Smooth muscle cell (in vitro differentiated cells): ENCODE measurements around the gene MYOCD. TPM values are rescaled to one million over a fixed set of nuclear protein-coding genes. Genes with fewer than 3 reads are reported as not detected.

ENCODE experiments used
- DNase-seq: peaks from one replicate; lab custom pipeline; 2025; ENCODE audit not compliant: unreplicated experiment; lab: John Stamatoyannopoulos, UW
- H2AFZ ChIP-seq: fragments of 200-600 bp; sonication (generic); 2 replicates; pipeline ENCODE4 v1.6.0; 2016; ENCODE audit warnings: antibody characterized with exemption, low read depth, mild to moderate bottlenecking
- H3F3A ChIP-seq: fragments of 200-600 bp; sonication (generic); 2 replicates; pipeline ENCODE4 v1.6.0; 2017; ENCODE audit warnings: antibody characterized with exemption, low read depth
- H3K27ac ChIP-seq: fragments of 200-600 bp; sonication (generic); 2 replicates; pipeline ENCODE4 v1.5.1; 2016; ENCODE audit warnings: low read depth, mild to moderate bottlenecking
- H3K27me3 ChIP-seq: fragments of 200-600 bp; sonication (generic); 2 replicates; pipeline ENCODE4 v1.6.1; 2016; ENCODE audit warnings: low read depth, mild to moderate bottlenecking
- H3K36me3 ChIP-seq: fragments of 200-600 bp; sonication (generic); 2 replicates; pipeline ENCODE4 v1.5.1; 2016; ENCODE audit warnings: low read depth
- H3K4me1 ChIP-seq: fragments of 200-600 bp; sonication (generic); 2 replicates; pipeline ENCODE4 v1.5.1; 2016; ENCODE audit warnings: low read depth
- H3K4me2 ChIP-seq: fragments of 200-600 bp; sonication (generic); 2 replicates; pipeline ENCODE4 v1.6.0; 2016; ENCODE audit warnings: mild to moderate bottlenecking
- H3K4me3 ChIP-seq: fragments of 200-600 bp; sonication (generic); 2 replicates; pipeline ENCODE4 v1.5.1; 2016; ENCODE audit warnings: mild to moderate bottlenecking
- H3K79me2 ChIP-seq: fragments of 200-600 bp; sonication (generic); 2 replicates; pipeline ENCODE4 v1.6.0; 2016; ENCODE audit warnings: low read depth, mild to moderate bottlenecking
- H3K9ac ChIP-seq: fragments of 200-600 bp; sonication (generic); 2 replicates; pipeline ENCODE4 v1.6.0; 2016; ENCODE audit warnings: low read depth
- H3K9me3 ChIP-seq: fragments of 200-600 bp; sonication (generic); replicated peaks from 2 replicates; pipeline ENCODE4 v1.5.1; 2016; ENCODE audit warnings: low read depth
- H4K20me1 ChIP-seq: fragments of 200-600 bp; sonication (generic); 2 replicates; pipeline ENCODE4 v1.6.0; 2016; ENCODE audit warnings: low read depth
- CTCF ChIP-seq: fragments of 200-600 bp; sonication (generic); IDR thresholded peaks from 2 replicates; pipeline ENCODE4 v1.5.1; 2017; ENCODE audit warnings: borderline replicate concordance, mild to moderate bottlenecking, antibody characterized with exemption; ENCODE audit not compliant: insufficient read depth, poor library complexity, severe bottlenecking
- WGBS: methylation state at CpG from one replicate; pipeline ENCODE4 v1.1.7; 2016; ENCODE audit warnings: low lambda C conversion rate; 5-methylcytosine and 5-hydroxymethylcytosine counted together
- polyA plus RNA-seq: library from polyadenylated mRNA; unstranded; fragments of >200 nt; fragmentation: Nextera tagmentation; extraction: Ambion mirVana; gene quantifications from 2 replicates; pipeline ENCODE4 v1.2.1, GENCODE V29; 2016
- total RNA-seq: library from RNA; depleted of rRNA; stranded (reverse); fragments of >200 nt; gene quantifications from 2 replicates; pipeline ENCODE4 v1.2.3, GENCODE V29; 2014

Gene MYOCD
- total and polyA plus RNA-seq, 2 experiments from 2014 or later = 0.58 to 1.8 TPM

- DNase-seq = no peak
- Histone ChIP-seq H3K36me3 (no peaks in the 10 kb centered on the region), H3K4me3 (no peak overlapping the region), H3K27me3 (no peaks in the 10 kb centered on the region), H2AFZ (no peak overlapping the region), H3K9ac (no peak overlapping the region), H3K27ac (no peak overlapping the region), H3K4me1 (no peaks in the 10 kb centered on the region), H4K20me1 (no peaks in the 10 kb centered on the region), H3K9me3 (no peaks in the 10 kb centered on the region), H3K79me2 (no peaks in the 10 kb centered on the region), H3F3A (no peaks in the 10 kb centered on the region), H3K4me2 (no peak overlapping the region)
- no peak for TF ChIP-seq CTCF
- 89% methylated on average over 5 of the region's 5 CpGs for WGBS
Measured at GRCh38 chr17:12722282-12722681, 56.6 kb downstream of the MYOCD start.

- WGBS = 93% methylated on average over 2 of the region's 2 CpGs
- peaks cover 4% of the 10 kb centered on the region for H3K4me1 ChIP-seq
- H3K4me3 ChIP-seq = no peak overlapping the region
- TF ChIP-seq CTCF = no peak
- H3K27me3 ChIP-seq = no peaks in the 10 kb centered on the region
- DNase-seq = no peak
- peak overlapping the region; percentile 52 for H3K9ac ChIP-seq
- no peak overlapping the region for H2AFZ ChIP-seq
- no peaks in the 10 kb centered on the region for H3K9me3 ChIP-seq
- no peaks in the 10 kb centered on the region for H3K36me3 ChIP-seq
- peak overlapping the region; percentile 81 for H3K27ac ChIP-seq
- H3K79me2 ChIP-seq = no peaks in the 10 kb centered on the region
- peaks cover 7% of the 10 kb centered on the region for H3F3A ChIP-seq
- H4K20me1 ChIP-seq = no peaks in the 10 kb centered on the region
- no peak overlapping the region for H3K4me2 ChIP-seq
Measured at GRCh38 chr17:12726131-12726530, 60.4 kb downstream of the MYOCD start.

GRCh38 chr17:12727076-12727760 lies 61.5 kb downstream of the MYOCD start:
- peak overlapping the region; percentile 52 for H3K9ac ChIP-seq
- no peaks in the 10 kb centered on the region for H3K36me3 ChIP-seq
- peak overlapping the region; percentile 46 for H3K4me2 ChIP-seq
- H3K79me2 ChIP-seq = no peaks in the 10 kb centered on the region
- H3K9me3 ChIP-seq = no peaks in the 10 kb centered on the region
- DNase-seq = no peak
- H3K27ac ChIP-seq = peak overlapping the region; percentile 81
- no peak overlapping the region for H3K4me3 ChIP-seq
- H3K27me3 ChIP-seq = no peaks in the 10 kb centered on the region
- 57% methylated on average over 6 of the region's 6 CpGs for WGBS
- no peak overlapping the region for H2AFZ ChIP-seq
- H3K4me1 ChIP-seq = peaks cover 9% of the 10 kb centered on the region
- TF ChIP-seq CTCF = no peak
- H3F3A ChIP-seq = peaks cover 7% of the 10 kb centered on the region
- H4K20me1 ChIP-seq = no peaks in the 10 kb centered on the region

- TF ChIP-seq CTCF = no peak
- Histone ChIP-seq H3F3A (peaks cover 7% of the 10 kb centered on the region), H3K4me3 (no peak overlapping the region), H3K79me2 (no peaks in the 10 kb centered on the region), H3K27me3 (no peaks in the 10 kb centered on the region), H3K4me1 (peaks cover 9% of the 10 kb centered on the region), H3K27ac (peak overlapping the region; percentile 81), H3K36me3 (no peaks in the 10 kb centered on the region), H2AFZ (no peak overlapping the region), H4K20me1 (no peaks in the 10 kb centered on the region), H3K4me2 (peak overlapping the region; percentile 3), H3K9me3 (no peaks in the 10 kb centered on the region), H3K9ac (peak overlapping the region; percentile 13)
- 78% methylated on average over 7 of the region's 7 CpGs for WGBS
- DNase-seq = no peak
Measured at GRCh38 chr17:12727881-12728280, 62.2 kb downstream of the MYOCD start.
